GM21390 (cell line): ENCODE measurements around the gene HLA-DQB1.
"Not testable (repeated sequence)": the region's sequence is repeated elsewhere in the genome, so short reads cannot be mapped to it uniquely, and the experiment has no call there.

Experiments used
- ATAC-seq: cut with Tn5 transposase; IDR thresholded peaks from one replicate; pipeline ENCODE4 v1.9.1; 2021; ENCODE audit not compliant: unreplicated experiment

Gene HLA-DQB1

DNA sequence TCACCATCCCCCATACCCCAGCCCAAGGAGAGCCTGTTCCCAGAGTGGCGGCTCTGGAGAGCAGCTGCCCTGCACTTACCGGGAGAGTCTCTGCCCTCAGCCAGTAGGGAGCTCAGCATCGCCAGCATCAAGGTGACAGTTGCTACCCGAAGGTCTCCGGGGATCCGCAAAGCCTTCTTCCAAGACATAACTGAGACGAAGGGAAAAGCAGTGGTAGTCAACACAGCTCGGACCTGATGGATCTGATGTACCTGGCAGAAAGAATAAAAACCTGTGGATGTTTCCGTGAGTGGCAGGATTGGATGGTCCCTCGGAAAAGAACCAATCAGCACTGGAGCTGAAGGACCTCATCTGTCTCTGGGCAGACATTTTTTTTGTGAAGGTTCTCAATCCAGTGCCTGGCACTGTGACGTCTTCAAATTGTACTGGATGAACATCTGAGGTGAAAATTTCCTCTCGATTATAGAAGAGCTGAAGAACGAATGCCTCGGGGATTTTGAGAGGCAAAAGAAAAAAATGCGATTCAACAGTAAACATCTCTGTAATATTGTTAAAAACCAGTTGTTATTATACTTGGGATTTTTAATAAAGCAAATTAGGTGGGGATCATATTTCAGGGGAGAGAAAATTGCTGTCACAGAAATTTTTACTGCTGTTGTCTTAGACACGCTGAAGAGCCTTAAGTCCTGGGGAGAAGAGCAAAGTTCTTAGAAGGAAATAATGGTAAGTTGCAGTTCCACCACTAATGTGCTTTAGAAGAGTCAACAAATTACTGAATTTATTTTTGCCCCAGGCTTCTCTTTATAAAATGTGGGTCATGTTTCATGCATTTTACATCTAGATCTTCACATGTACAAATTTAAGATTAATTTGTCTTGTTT lies at the start of gene HLA-DQB1:
HLA-DQB1 (minus strand) TSS at position 238 of the 881 bp plus-strand sequence; CDS start at position 188, 50 bp downstream.
- ATAC-seq = peak; percentile 55

DNA sequence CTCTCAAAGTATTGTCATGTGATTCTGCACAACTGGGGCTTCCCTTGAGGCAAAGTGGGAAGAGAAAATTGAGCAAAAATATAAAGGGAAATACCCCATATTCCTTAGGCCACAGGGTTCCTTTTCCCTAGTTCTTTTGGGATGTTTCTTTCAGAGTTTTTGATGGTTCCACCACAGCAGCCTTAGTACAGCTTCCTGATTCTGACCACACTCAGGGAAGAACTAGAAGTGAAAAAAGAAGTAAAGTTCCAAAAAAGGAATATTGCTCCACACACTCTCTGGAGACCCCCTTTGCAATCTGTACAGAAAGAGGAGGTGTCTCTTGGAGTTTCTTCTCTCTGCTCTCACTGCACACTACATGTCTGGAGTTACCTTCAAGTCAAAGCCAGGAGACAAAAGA lies 46.8 kb upstream of the HLA-DQB1 start:
- no peak for ATAC-seq

DNA sequence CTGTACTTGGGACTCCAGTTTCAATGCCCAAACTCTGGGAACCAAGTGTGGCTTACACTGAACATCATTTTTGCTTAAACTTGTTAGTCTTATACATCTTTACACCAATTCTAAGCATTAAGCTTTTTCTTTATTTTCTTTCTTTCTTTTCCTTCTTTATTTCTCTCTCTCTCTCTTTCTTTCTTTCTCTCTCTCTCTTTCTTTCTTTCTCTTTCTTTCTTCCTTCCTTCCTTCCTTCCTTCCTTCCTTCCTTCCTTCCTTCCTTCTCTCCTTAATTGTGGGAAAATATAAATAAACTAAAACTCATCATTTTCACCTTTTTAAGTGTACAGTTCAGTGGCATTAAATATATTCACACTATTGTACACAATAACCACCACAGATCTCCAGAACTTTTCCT lies 43.2 kb upstream of the HLA-DQB1 start:
- no peak for ATAC-seq

DNA sequence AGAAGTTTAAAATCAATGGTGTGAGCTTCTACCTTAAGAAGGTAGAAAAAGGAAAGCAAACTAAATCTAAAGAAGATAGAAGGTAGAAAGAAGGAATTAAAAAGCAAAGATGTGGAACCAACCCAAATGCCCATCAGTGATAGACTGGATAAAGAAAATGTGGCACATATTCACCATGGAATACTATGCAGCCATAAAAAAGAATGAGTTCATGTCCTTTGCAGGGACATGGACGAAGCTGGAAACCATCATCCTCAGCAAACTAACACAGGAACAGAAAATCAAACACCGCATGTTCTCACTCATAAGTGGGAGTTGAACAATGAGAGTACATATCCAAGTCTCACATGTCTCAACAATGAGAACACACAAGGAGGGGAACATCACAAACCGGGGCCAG lies 38.7 kb upstream of the HLA-DQB1 start:
- not testable (repeated sequence) for ATAC-seq

DNA sequence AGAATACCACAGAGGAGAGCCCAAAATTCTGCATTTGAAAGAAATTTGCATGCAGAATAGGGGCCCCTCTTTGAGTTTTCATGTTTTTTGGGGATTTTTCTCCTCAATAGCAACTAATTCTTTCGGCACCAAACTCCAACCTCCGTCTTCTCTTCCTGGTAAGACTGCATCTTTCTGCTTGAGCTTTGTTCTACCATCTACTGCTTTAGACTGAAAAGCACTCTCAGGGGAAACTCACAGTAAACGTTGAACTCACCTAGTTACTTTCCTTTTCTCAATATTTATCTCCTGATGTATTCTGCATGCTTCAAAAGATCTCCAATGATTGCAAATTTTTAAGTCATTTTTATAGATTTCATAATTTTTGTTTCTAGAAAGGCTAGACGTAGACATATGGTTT lies 36.9 kb upstream of the HLA-DQB1 start:
- ATAC-seq = no peak

DNA sequence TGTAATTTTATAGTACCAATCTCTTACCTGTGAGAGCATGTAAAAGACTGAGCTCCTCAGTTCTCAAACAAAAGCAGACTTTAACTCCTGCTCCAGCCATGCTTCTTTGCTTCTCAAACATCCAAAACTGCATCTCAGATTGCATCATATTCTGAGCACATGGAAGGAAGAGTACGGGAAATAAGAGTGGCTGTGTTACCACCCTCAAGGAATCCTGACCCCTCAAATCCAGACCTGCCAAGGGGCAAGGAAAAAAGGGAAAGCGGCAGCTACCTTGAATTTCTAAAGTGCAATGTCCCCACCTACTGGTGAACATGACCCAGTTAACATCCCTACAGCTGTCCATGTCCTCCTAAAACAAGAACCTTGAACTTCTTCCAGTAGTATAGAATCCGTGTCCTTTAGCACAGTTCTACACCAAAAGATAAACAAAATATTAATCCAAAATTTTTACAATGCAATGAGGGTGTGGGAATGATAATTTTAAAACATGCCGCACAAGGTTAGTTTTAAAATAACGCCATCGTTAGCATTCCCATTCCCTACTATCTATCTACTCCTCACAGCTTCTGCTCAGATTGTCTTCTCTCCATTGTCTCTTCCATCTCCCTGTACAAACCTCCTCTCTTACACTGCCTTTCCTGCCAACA lies 34.1 kb upstream of the HLA-DQB1 start:
- ATAC-seq = no peak

DNA sequence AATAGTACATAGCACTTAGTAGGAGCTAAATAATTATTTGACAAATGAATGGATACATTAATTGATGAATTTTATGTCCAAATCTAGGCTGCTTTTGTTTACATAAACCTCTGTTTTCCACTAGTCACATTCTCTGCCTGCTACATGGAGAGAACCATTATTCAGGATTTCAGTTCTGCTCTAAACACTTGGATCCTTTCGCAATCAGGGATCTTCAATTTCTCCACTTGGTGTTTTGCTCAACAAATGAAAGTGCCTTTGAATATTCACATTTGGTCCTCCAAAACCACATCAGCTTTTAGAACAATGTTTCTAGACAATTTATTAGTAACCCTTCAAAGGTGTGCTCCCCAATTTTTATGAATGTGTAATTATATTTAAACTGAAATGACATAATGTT lies 30.6 kb upstream of the HLA-DQB1 start:
- no peak for ATAC-seq

DNA sequence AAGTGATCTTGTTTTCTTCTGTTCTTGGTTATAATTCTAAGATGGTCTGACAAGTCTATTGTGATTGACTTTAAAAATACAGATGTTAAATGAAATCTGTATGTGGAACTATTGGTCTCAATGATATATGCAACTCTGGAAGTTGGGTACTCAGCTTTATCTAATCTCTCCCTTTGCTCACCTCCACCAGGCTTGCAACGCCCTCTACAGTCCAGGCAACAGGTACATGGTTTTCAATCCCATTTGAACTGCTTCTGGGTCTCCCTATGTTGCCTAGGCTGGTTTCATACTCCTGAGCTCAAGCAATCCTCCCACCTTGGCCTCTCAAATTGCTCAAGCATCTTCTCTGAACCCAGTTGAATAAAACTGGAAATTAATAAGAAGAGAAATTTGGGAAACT lies 25.6 kb upstream of the HLA-DQB1 start:
- ATAC-seq = no peak

DNA sequence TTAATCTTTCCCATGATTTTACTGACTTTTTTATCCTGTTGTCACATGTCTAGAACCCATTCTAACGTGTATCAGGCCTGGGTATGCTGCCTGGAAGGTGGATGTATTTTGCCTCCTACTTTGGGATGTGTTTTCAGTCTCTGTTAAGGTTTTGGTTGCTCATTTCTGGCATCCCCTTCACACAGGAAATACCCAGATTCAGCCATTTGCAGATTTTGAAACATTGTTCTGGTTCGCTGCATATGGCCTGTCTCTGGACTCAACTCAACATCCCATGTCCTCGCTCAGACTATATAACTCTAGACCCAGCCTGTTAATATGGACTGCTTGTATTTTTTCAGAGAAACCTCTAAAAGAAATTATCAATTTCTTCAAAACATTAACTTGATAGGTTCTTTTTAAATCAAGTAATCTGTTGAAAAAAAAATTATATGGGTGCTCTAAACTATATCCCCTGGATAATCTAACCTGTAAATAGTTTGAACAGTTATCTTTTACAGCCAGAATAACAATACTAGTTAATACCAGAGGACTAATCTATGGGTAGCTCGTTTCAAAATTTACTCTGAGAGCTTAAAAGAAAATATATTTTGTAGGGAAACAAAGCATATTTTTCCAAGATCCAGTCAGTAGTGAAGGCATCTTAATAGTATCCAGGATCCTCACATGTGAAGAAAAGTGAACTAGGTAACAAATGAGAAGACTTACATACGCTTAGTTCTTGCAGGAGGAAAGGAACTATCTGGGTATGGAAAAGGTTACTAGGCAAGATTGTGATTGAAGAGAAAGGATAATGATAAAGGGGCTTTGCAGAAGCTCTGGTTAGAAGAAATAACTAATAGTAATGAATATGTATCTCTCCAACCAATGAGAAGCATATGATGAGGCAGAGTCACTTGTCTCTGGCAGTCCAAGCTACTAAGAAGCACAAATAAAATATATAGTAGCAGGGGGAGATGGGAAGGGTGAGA lies 23.4 kb upstream of the HLA-DQB1 start:
- ATAC-seq = no peak

DNA sequence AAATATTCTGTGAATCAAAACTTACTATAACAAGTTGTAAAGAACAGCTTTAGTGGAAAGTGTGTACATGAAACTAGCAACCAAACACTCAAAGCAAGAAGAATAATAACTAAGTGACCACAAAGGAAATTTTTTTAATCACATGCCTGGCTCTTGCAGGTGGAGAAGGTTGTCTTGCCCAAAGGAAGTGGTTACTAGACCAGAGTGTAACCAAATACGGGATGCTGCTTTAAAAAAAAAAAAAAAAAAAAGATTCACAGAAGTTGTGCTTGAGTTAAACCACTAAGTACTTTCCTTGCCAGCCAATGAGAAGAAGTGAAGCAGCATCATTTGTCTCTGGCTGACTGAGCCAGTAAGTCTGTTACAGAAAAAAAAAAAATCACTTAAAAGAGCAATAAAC lies 19.1 kb upstream of the HLA-DQB1 start:
- peak; percentile 78 for ATAC-seq

DNA sequence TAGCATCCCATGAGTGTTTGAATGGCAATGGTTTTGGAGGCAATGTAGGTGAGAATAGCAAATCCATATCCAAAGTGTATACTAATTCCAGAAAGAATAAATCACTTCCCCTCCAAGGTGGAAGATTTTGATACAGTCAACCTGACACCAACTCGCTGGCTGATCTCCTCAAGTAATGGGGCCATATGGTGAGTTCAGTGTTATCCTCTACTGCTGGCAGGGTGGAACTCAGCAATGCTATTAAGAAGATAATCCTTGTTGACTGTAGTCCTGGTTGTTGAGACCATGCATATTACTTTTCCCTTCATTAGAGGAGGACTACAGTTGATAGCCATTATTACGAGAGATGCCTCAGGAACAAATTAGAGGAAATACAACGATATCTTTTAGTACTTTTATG lies 17.8 kb upstream of the HLA-DQB1 start:
- no peak for ATAC-seq

DNA sequence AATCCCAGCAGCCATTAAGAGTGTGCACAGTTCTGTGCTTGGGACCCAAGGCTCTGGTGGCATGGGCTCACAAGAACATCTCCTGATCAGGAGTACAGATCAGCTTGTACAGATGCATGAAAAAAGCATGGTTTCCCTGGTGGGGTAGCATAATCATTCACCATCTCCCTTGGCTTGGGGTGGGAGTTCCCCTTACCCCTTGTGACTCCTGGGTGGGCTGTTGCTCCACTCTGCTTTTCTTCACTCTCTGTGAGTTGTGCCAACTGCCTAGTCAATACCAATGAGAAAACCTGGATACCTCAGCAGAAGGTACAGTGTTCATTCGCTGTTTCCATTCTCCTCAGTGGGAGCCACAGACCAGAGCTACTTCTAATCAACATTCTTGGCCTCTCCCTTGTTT lies 13.6 kb upstream of the HLA-DQB1 start:
- no peak for ATAC-seq

DNA sequence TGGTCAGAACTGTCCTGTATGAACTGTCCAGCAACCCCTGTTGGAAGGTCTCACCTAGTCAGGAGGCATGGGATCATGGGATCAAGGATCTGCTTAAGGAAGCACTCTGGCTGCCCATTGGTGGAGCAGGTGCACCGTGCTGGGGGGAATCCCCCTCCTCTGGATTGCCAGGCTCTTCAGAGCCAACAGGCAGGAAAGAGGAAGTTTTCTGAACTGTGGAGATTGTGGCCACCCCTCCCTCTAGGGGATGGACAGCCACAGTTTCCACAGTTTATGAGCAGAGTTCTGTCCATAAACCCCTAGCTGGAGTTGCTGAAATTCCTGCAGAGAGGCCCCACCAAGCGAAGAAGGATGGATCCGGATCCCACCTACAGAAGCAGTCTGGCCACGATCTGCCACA lies 13.0 kb upstream of the HLA-DQB1 start:
- ATAC-seq = no peak

DNA sequence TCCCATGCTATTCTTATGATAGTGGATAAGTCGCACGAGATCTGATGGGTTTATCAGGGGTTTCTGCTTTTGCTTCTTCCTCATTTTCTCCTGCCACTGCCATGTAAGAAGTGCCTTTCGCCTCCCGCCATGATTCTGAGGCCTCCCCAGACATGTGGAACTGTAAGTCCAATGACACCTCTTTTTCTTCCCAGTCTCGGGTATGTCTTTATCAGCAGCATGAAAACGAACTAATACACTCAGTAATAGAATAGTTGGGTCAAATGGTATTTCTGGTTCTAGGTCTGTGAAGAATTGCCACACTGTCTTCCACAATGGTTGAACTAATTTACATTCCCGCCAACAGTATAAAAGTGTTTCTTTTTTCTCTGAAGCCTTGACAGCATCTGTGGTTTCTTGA lies 7.7 kb upstream of the HLA-DQB1 start:
- ATAC-seq = not testable (repeated sequence)

DNA sequence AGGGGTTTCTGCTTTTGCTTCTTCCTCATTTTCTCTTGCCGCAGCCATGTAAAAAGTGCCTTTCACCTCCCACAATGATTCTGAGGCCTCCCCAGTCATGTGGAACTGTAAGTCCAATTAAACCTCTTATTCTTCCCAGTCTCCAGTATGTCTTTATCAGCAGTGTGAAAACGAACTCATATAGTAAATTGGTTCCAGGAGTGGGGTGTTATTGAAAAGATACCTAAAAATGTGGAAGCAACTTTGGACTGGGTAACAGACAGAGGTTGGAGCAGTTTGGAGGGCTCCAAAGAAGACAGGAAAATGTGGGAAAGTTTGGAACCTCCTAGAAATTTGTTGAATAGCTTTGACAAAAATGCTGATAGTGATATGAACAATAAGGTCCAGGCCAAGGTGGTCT lies 5.5 kb upstream of the HLA-DQB1 start:
- ATAC-seq = not testable (repeated sequence)

DNA sequence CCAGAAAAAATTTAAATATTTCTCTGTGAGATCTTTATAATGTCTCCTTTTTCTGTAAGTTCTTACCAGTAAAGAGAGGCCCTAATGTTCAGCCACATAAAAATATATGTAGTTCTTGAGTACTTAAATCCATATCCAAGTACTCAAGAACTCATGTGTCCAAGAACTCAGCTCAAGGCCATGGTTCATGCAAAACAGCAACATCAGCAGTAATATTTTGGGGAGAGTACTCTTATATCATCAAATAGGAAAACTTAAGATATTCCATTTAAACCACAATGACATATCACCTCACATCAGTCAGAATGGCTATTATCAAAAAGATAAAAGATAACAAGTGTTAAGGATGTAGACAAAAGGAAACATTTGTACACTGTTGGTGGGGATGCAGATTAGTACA lies 3.4 kb upstream of the HLA-DQB1 start:
- ATAC-seq = no peak

DNA sequence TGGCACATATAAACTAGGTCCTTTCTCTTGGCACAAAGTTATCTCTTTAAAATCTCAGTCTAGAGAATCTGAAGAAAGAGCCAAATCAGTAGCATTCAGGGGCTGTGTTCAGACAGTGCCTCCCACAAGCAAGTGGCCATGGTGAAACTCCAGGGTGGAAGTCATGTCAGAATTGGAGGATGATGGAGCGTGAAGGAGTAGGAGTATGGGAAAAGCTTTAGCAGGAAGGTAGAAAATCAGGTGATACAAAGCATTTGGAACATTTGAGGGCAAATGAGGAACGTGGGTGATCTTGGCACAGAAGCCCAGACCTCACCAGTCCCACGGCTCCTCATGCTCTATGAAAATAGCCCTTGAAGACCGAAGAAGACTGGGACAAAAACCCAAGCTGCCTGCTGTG lies 2.8 kb upstream of the HLA-DQB1 start:
- no peak for ATAC-seq

DNA sequence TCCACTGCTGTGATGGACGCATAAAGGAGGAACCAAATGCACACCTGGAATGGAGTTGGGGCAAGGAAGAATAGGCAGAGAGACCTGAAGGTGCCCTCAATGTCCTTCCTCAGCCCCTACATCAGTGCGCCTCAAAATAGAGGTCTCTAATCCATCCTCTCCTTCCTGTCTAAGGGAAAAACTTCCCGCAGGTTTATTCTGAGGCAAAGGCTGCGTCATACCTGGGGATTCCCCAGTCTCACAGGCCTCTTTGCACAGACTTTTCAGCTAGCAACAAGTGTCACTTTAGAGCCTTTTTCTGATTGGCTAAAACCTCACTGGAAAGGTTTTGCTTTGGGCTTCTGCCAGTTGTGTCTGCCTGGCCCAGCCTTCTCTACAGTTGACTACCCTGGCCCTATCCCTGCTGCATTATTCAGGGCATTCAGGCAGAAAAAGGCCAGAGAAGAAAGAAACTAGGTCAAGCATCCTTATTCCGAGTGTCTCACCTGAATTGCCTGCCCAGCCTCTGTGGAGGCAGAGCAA lies 1.8 kb upstream of the HLA-DQB1 start:
- ATAC-seq = peak; percentile 77

DNA sequence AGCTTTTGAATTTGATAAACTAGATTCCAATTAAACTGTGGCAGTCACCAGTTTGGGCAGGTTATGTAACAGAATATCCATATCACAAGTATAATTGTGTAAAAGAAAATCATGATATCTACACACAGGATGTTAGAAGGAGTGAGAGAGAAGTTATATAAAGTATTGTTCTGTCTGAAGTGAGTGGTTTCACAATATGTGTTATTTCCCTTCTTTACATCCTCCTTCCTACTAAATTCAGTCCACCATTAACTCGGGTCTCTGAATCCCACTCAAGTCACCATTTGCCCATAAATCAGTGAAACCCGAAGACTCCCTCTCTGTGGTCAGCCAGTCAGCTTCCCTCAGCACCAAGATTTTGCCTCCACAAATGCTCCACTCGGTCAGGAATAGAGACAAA lies 796 bp downstream of the HLA-DQB1 start:
- ATAC-seq = no peak

DNA sequence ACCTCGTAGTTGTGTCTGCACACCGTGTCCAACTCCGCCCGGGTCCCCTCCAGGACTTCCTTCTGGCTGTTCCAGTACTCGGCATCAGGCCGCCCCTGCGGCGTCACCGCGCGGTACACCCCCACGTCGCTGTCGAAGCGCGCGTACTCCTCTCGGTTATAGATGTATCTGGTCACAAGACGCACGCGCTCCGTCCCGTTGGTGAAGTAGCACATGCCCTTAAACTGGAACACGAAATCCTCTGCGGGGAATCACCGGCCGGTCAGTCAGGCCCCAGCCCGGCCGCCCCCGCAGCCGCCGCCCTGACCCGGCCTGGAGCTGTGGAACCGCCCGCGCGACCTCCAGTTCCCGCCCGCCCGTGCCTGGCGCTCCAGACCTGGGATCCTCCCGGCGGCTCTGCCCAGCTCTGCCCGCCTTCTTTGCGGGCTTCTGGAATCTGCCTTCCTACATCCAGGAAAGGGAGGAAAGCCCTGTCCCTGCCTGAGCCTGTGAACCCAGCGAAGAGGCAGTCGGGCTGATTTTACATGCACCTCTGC lies 1.6 kb downstream of the HLA-DQB1 start:
- no peak for ATAC-seq

DNA sequence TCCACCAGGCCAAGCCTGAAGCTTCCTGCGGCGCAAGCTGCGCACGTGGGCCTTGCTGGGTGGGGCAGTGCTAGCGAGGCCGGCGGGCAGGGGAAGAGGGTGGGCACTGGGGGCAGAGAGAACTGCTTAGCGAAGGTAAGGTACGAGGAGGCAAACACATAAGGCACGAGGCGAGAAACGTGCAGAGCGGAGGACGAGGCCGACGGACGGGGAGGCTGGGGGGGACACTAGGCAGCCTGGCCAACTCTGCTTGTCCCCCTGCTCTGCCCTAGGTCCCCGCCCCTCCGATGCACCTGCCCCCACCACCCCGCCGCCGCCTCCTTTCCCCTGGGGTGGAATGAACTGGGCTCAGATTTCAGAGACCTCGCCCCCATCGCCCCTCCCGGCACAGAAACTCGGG lies 2.1 kb downstream of the HLA-DQB1 start:
- ATAC-seq = no peak
